A204.1 (cell line): ENCODE data around the gene PLCD1.

ENCODE experiments used
- FAIRE-seq: peaks from 2 replicates; lab custom pipeline; 2012; peaks lifted over from hg19 to GRCh38; lab: Jason Lieb, UNC

Gene PLCD1

DNA sequence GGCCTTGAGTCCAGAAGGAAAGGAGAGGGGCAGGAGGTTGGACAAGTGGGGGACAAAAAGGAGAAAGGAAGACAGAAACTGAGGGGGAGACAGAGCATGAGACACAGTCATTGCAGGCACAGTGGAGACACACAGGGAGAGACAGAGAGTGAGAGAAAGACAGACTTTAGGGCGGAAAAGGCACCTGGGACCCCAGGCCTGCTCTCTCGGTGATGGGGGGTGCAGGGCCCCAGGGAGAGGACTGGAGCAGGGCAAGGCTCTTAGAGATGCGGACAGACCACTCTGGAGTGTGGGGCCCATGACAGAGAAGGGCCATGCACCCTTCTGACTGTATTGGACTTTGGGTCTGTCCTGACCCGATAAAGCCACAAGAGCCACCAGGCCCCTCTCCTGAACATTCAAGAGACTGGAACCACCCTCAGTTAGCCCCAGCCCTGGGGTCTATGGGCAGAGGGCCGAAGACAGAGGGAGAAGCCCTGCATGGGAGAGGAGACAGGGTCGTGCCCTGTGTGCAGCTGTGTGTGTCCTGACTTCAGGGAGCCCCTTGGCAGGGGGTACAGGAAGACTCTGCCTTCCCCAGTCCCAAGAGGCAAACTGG, 12.5 kb downstream of the PLCD1 start:
- no peak for FAIRE-seq

DNA sequence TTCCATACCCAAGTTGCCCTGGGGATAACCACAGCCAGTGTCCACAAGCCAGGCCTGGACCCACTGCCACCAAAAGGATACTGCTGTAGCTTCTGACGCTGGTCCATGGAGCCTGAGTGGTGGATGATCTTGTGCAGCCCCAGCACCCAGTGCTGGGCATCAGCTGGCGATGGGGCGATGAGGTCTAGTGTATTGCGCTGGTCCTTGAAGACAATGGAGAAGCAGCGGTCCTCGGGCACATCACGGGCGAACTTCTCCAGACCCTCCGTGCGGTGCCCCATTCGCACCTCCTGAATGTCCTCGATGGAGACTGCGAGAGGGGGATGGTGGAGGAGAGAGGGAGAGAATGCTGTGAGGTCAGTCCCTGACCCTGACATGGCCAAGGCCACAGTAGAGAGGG, 13.0 kb downstream of the PLCD1 start:
- no peak for FAIRE-seq

DNA sequence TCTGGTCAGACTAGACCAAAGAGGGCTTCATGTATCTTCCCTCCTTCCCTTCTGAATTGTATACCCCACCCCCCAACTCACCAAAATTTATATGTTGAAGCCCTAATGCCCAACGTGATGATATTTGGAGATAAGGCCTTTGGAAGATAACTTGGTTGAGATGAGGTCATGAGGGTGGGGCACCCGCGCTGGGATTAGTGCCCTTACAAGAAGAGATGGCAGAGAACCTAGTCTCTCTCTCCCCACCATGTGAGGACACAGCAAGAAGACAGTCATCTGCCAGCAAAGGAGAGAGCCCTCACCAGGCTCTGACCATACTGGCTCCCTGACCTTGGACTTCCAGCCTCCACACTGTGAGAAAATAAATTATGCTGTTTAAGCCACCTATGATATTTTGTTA, 13.5 kb downstream of the PLCD1 start:
- FAIRE-seq: no peak

DNA sequence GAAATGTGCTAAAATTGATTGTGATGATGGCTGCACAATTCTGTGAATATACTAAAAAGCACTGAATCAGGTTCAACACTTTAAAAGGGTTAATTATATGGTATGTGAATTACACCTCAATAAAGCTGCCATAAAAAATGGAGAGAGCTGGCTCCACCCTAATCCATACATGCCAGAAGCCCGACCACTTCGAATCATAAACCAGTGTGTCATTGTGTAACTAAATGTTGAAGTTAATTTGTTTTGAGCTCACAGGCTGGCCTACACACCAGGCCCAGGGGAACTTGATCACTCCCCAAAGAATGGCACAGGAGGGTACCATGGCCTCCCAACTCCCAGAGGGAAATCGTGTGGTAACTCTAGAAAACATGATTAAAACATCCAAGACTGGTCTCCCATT, 14.0 kb downstream of the PLCD1 start:
- no peak for FAIRE-seq

DNA sequence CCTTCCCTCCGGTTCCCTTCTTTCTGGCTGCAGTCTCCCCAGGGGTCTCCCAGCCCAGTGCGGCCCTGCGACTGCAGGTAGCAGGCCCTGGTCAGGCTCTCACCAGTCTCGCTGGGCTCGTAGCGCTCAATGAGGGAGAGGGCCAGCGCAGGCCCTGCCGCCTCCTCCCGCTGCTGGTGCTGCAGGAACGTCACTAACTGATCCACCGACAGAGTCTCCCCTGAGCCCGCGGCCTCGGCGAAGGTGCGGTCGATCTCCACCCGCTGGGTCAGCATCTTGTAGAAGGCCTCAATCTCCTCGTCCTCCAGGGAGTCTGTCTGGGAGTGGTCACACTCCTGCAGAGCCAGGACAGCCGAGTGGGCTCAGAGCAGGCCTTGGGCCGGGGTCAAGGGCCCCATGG, 18.3 kb downstream of the PLCD1 start:
- FAIRE-seq: no peak

DNA sequence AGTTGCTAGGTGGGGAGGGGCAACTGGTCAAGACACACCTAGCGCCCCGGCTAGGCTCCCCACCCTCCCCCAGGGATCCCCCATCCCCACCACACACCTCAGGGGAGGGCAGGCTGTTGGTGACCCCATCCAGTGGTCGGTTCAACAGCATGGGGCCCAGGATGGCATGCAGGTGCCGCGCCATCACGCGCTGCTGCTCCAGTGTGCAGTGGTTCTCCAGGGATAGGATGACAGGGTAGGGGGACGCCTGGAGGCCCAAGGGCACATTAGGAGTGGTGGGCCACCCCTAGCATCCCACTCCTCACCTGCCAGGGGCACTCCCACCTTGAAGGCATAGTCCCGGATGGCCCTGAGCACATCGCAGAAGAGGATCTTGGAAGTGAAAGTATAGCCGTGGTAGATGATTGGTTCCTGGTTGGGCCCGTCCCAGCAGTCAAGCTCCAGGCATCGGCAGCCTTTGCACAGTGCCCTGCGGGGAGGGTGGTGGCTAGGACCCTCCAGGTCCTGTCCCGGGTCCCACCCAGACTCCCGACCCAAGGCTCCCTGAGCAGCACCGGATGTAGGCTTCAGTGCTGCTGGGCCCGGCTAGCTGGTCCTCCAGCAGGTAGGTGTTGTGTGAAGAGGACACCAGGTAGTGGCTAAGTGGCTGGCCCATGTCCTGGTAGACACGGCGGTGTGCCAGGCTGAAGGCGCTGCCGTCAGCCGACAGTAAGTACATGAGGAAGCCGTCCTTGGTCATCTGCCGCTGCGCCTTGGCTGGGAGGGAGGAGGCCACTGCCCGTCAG, 19.4 kb downstream of the PLCD1 start:
- no peak for FAIRE-seq

DNA sequence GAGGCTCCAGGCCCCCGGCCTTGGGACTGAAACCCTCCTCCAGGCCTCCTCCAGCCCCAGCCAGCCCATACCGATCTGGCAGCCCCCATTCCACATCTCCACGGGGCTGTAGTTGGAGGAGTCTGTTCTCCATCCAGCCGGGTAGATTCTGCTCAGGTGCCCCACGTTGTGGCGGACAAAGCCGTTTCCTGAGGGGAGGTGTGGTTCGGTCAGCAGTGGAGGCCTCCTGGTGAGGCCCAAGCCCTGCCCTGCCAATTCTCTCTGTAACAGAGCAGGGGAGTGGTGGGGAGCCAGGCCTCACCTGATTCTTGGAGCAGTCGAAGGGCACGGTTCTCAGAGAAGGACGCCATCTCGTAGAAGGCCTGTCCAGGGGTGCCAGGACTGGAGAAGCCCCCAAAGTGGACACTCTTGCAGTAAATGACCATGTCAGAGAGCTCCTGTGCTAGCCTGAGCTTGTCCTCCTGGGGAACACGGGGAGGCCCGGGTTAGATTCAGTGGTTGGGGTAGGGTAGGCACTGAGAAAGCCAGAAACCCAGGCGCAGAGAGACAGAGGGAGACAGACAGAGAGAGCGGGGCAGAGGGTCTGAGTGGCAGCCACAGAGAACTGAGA, 20.4 kb downstream of the PLCD1 start:
- no peak for FAIRE-seq

DNA sequence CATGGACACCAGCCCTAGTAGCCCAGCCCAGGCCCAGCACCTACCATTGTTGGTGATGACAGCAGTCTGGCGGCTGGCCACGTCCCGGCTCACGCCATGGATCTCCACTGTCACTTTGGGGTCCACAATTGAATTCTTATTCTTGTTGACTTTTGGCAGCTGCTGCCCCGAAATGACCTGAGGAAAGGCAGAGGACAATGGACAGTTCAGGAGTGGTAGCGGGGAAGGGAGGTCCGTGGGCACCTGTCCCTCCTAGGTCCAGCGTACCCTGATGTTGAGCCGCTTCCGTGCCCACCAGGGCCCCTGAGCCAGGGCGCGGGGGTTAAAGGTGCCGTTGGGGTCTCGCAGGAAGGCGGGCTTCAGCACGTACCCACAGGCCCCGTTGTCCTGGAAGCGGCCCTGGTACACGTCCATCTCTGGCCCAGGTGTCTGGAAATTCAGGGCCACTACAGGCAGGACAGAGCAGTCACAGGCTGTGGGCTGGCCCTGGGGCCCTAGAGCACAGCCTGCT, 21.2 kb downstream of the PLCD1 start:
- FAIRE-seq: no peak

DNA sequence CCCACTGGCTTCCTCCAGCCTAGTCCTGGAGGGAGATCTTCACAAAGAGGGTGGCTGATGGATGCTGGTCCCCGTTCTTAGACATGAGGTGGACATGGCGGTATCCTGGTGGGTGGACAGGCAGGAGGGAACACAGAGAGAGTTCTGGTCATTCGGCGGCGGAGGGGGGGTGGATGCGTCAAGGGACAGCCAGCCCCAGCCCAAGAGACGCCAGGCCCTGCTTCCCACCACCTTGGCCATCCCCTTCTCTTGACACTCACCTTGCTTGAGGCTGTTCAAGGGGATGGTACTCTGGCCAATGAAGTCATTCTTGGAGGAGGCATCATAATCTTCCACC, 21.7 kb downstream of the PLCD1 start:
- FAIRE-seq: no peak

DNA sequence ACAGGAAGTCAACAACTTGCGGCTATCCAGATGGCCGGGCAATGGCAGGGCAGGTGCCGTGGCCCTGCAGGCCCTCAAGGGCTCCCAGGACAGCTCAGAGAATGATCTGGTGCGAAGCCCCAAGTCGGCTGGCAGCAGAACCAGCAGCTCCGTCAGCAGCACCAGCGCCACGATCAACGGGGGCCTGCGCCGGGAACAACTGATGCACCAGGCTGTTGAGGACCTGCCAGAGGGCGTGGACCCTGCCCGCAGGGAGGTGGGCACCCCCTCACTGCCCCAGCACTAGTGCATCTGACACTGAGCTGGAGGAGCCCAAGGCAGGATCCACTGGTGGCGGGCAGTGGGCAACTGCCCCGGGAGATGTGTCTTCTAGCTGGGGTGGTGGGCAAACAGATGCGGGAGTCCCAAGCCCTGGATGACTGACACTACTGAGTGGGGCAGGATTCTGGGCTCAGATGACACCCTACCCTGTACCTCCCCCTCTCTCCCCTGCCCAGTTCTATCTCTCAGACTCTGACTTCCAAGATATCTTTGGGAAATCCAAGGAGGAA, 22.9 kb downstream of the PLCD1 start:
- FAIRE-seq: no peak

DNA sequence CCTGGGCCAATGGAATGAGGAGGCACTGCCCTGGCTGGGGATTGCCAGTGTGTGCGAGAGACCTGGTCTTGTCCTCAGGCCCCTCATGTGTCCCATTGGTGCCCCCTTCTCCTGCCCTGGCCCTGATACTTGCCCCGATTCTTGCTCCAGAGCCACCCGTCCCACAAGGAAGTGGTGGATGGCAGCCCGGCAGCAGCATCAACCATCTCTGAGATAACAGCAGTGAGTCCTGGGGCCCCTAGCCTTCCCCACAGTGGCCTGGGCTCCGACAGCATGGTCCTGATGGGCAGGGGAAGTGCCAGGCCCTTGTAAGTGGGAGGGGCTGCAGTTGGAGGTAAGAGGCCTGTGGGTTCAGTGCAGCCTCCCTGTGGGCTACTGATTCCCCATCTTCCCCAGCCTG, 23.4 kb downstream of the PLCD1 start:
- FAIRE-seq: no peak

DNA sequence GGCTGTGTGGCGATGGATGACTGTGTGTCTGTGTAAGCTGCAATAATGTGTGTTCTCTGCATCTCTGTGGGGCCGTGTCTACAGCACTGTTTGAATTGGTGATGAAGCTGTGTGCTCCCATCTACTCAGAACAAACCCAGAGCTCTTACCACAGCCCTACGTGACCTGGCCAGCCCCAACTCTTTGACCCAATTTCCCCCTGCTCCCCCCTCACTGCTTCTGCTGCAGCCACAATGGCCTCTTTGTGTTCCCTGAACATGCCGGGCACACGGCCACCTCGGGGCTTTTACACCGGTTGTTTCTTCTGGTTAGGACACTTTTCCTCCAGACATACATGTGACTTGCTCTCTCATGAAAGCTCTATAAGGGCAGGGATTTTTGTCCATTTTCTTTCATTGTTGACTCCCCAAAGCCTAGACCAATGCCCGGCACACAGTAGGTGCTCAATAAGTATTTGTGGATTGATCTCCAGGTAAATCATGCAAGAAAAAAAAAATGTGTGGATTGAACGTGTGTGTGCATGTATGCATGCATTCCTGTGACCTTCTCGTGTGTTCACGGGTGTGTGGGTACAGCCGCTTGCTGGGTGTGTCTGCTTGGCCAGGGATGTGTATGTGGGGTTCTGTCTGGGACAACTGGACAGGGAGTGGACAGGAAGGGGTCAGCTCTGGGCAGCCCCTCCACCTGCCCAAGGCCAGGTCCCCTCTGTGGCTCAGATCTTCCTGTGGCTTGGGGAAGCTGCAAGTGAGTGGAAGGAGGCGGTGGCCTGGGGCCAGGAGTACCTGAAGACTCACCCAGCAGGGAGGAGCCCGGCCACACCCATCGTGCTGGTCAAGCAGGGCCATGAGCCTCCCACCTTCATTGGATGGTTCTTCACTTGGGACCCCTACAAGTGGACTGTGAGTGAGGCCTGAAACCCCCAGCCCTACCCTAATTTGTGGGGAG, 24.1 kb downstream of the PLCD1 start:
- no peak for FAIRE-seq

DNA sequence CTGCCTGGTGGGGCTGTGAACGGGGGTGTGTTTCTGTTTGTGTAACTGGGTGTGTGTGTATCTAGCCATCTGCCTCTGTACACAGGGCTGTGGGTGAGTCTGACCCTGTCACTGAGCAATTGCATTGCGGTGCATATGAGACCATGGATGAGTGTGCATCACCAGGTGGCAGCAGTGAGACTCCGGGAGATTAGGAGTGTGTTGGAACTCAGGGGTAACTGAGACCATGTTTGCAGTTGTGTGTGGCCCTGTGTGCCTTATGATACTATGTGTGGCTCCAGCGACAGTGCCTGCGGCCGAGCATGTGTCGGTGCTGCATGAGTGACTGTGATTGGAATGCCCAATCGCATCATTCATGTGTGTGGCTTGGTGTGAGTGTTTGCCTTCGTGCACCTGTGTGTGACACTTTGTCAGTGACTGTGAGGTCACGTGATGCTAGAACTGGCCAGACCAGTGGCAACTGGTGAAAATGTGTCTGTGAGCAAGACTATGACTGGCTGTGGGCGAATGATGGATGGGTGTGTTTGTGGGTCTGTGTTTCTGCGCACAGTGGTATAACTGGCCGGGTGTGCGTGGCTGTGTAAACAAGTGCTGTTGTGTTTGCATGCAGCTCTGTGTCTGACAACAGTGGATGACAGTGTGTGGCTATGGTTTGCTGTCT, 24.9 kb downstream of the PLCD1 start:
- FAIRE-seq: no peak

DNA sequence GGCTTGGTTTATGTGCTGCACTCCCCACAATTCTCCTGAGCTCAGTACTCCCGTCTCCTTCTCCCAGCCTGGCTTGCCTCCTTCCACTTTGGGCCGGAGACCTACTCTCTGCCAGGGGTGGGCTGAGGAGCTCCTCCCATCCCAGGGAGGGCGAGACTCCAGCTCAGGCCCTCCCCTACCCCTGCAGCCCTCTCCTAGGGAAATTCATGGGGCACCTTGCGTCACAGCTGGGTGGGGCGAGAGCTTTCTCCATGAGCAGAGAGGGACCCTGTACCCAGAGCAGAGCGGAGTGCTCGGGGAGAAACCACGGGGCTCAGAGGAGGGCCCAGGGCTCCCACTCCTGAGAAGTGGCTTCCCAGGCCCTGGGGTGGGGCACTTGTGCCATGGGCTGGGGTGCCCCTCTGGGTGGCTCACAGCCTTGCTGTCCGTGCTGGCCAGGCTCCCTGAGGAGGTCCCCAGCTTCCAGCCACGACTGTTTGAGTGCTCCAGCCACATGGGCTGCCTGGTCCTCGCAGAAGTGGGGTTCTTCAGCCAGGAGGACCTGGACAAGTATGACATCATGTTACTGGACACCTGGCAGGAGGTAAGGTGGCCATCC, 25.5 kb downstream of the PLCD1 start:
- no peak for FAIRE-seq

DNA sequence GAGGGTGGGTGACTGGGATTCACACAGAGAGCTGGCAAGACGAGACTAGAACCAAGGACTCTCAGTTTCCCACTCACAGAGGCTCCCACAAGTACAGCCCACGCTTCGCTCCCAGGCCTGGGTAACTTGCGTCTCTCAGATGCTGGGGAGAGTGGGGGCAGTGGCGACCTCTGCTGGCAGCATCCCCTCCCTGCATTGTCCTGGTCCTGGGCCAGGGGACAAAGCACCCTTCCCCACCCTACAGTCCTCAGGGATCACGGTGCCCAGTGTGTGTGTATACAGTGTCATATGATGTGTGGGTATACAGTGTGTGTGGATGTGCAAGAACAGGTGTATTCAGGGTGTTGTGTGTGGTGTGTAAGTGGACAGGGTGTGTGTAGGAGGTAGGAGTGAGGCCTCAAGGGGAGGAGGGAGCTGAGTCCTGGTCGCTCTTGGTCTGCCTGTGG, 26.0 kb downstream of the PLCD1 start:
- FAIRE-seq: no peak

DNA sequence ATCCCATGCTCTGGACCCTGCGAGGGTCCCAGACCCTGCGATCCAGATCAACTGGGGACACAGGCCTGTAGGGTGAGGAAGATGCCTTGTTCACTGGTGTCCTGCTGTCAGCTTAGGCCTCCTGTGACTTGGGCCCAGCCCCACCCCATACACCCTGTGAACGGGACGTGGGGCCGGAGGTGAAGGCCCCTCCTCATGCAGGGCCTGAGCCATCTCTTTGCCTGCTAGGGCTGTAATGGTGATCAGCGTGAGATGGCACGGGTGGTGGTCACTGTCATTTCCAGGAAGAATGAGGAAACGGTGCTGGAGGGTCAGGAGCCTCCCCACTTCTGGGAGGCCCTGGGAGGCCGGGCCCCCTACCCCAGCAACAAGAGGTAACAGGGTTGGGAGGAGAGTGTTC, 26.5 kb downstream of the PLCD1 start:
- no peak for FAIRE-seq

DNA sequence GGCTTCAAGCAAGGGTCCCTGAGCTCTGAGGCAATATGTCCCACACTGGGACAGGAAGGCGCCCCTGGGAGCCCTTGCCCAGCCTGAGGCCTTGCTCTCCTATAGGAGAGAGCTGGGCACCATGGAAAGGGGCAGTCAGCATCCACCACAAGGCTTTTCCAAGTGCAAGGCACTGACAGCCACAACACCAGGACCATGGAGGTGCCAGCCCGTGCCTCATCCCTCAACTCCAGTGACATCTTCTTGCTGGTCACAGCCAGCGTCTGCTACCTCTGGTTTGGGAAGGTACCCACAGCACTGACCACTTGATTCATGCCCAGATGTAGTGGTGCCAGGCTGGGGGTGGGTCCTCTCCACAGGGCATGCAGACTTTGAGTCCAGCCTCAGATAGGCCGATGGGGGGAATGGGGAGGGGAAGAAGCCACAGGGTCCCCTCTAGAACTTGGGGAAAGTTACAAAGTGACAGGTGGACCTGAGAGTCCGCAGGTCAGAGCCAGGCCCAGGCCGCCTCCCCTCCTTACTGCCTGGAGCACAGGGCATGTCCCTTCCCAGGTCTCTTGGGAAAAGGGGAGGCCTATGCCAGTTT, 27.1 kb downstream of the PLCD1 start:
- no peak for FAIRE-seq

DNA sequence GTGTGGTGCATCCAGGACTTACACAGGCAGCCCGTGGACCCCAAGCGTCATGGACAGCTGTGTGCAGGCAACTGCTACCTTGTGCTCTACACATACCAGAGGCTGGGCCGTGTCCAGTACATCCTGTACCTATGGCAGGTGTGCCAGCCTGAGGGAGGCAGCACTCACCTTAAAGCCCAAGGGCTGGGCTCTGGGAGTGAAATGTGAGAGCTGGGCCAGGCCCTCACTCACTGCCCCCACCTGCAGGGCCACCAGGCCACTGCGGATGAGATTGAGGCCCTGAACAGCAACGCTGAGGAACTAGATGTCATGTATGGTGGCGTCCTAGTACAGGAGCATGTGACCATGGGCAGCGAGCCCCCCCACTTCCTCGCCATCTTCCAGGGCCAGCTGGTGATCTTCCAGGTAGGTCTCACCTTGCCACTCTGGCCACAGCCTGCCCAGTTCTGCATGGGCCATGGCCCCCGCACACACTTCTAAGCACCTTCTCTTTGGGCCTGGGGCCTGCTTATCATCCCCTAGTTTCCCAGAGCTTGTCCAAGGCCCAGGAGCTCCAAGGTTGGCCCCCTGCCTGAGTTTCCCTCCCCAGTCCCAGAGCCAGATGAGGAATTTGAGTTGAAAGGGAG, 27.9 kb downstream of the PLCD1 start:
- no peak for FAIRE-seq

DNA sequence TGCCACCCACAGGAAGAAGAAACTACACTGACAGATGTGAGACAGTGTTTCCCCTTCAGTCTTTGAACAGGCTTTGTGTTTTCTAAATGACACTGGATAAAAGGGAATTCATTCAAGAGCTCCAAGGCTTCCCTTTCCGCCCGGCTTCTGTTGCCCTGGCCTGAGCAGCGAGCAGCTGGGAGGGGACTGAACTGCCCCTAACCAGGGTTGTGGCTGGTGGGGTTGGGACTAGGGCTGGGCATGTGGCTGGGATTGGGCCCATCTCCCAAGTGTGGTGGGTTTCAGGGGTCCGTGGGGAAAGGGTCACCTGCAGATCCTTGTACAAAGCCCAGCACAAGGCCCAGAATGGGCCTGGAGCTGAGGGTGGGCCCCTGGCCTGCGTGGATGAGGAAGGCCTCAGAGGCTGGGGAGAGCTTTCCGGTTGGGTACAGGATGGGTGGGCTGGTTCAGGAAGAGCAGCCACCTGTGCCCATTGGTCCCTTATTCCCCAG, 28.4 kb downstream of the PLCD1 start:
- FAIRE-seq: no peak

DNA sequence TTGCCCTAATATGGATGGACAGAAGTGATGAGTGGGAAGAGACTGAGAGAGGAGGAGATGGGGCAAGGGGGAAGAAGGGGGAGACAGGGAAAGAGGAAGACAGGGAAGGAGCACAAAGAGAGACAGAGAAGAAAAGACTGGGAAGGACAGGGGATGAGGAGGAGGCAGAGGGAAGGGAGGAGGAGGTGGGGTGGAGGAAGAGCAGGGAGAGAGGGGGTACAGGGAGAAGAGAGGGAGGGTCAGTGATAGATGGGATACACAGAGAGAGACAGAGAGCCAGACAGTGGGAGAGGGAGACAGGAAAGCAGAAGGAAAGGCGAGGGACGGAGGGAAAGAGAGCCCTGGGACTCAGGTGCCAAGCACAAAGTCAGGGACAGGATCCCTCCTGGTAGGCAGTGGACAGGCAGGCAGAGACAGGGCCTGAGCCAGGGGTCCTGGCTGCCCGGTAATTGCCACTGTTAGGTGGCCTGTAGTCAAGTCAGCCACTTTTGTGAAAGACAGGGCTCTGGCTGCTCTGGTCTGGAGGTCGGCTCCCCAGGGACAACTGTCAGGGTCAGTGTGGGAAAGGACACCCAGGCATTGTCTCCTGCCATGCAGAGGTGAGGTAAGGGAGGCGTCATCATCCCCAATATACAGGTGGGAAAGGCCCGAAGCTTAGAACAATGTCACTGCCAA, 29.1 kb downstream of the PLCD1 start:
- FAIRE-seq: no peak
